ENCODE results near the gene FAM187B.

GRCh38 chr19:35229601-35230000 lies 1.1 kb upstream of the FAM187B start:
- TF ChIP-seq CTCF (IDR thresholded peaks at IDR 0.05; ENCODE audit: low read length): no peak
- TF ChIP-seq EZH2 (IDR thresholded peaks at IDR 0.05; ENCODE audit: borderline replicate concordance, low read length): no peak
